ENCODE measurements around the gene PEX6.
"Not testable (repeated sequence)": the region's sequence is repeated elsewhere in the genome, so short reads cannot be mapped to it uniquely, and the experiment has no call there.

Gene PEX6

DNA sequence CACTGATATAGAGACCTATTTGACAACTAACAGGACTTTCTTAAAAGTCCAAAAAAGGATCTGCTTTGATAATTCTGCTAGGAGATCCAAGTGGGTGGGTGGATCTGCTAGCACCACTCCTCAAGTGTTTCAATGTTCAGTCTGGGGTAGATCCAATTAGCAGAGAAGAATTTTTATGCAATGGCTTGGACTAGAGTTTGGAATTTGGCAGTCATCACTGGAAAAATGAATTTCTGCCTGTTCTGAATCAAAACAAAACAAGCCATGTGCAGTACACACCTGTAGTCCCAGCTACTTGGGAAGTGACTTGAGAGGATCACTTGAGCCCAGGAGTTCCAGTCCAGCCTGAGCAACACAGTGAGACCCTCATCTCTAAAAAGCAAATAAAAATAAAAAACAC, 31.0 kb downstream of the PEX6 start:
- H3K9me3 ChIP-seq, result no peaks in the 10 kb centered on the region
- H3K4me1 ChIP-seq, result no peaks in the 10 kb centered on the region
- H3K36me3 ChIP-seq, result peaks cover 6% of the 10 kb centered on the region
- no peak overlapping the region for H3K4me3 ChIP-seq (ENCODE audit: low read depth, low read length)
- TF ChIP-seq, protein P1, sequence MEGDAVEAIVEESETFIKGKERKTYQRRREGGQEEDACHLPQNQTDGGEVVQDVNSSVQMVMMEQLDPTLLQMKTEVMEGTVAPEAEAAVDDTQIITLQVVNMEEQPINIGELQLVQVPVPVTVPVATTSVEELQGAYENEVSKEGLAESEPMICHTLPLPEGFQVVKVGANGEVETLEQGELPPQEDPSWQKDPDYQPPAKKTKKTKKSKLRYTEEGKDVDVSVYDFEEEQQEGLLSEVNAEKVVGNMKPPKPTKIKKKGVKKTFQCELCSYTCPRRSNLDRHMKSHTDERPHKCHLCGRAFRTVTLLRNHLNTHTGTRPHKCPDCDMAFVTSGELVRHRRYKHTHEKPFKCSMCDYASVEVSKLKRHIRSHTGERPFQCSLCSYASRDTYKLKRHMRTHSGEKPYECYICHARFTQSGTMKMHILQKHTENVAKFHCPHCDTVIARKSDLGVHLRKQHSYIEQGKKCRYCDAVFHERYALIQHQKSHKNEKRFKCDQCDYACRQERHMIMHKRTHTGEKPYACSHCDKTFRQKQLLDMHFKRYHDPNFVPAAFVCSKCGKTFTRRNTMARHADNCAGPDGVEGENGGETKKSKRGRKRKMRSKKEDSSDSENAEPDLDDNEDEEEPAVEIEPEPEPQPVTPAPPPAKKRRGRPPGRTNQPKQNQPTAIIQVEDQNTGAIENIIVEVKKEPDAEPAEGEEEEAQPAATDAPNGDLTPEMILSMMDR (IDR thresholded peaks at IDR 0.05; ENCODE audit: low read depth, low read length), result no peak
- DNase-seq, result no peak
- H3K27me3 ChIP-seq, result no peaks in the 10 kb centered on the region

DNA sequence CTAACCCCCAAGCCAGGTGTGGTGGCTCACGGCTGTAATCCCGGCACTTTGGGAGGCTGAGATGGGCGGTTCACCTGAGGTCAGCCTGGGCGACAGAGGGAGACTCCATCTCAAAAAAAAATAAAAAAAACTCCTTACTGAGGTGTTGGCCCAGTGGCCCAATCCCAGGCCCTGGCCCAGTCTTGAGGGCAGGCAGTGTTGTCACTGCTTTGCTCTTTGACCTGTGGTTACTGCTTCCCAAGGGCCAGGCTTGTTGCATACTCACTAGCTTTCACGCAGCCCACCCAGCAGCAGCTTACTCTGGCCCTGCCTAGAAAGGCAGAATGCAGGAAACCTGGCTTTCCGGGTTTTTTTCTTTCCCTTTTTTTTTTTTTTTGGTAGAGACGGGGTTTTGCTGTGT, 36.5 kb downstream of the PEX6 start:
- DNase-seq, result no peak
- peaks cover 25% of the 10 kb centered on the region for H3K36me3 ChIP-seq
- H3K9me3 ChIP-seq, result no peaks in the 10 kb centered on the region
- no peaks in the 10 kb centered on the region for H3K4me1 ChIP-seq
- H3K4me3 ChIP-seq (ENCODE audit: low read depth, low read length), result no peak overlapping the region
- no peaks in the 10 kb centered on the region for H3K27me3 ChIP-seq
- TF ChIP-seq, protein P1 (IDR thresholded peaks at IDR 0.05; ENCODE audit: low read depth, low read length), result no peak

DNA sequence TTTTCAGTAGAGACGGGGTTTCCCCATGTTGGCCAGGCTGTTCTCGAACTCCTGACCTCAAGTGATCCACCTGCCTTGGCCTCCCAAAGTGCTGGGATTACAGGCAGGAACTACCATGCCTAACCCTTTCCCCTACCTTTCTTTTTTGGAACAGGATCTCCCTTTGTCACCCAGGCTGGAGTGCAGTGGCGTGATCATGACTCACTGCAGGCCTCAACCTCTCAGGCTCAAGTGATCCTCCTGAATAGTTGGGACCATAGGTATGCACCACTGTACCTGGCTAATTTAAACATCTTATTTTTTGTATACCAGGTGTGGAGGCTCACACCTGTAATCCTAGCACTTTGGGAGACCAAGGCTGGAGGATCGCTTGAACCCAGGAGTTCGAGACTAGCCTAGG, 37.6 kb downstream of the PEX6 start:
- not testable (repeated sequence) for H3K9me3 ChIP-seq; H3K4me1 ChIP-seq; H3K27me3 ChIP-seq; DNase-seq; H3K4me3 ChIP-seq (ENCODE audit: low read depth, low read length)
- peaks cover 33% of the 10 kb centered on the region for H3K36me3 ChIP-seq

DNA sequence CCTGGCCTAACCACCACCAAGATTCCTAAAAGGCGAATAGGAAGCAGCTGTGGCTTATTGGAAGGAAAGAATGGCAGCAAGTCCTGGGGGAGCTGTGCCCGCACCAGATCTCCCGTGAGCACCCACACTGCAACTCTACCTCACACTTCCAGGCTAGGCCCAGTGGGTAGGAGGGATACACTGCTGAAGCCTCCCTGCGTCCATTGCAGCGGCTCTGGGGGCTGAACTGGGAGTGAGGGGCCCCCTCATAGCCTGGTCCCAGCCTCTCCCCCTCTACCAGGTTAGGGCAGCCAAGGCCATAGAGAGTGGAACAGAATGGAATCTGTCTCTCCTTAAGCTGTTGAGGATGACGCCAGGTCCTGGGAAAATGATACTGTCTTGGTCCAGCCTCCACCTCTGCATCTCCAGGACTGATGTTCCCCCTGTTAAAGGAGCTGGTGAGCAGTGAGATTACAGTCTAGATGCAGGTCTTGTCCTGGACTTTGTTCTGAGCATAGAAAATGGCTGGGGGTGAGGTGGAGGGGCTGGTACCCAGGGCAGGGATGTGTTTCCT, 38.4 kb downstream of the PEX6 start:
- H3K36me3 ChIP-seq, result peaks cover 39% of the 10 kb centered on the region
- H3K4me1 ChIP-seq, result no peaks in the 10 kb centered on the region
- no peaks in the 10 kb centered on the region for H3K27me3 ChIP-seq
- H3K9me3 ChIP-seq, result no peaks in the 10 kb centered on the region
- TF ChIP-seq, protein P1 (IDR thresholded peaks at IDR 0.05; ENCODE audit: low read depth, low read length), result no peak
- DNase-seq, result no peak
- H3K4me3 ChIP-seq (ENCODE audit: low read depth, low read length), result no peak overlapping the region

DNA sequence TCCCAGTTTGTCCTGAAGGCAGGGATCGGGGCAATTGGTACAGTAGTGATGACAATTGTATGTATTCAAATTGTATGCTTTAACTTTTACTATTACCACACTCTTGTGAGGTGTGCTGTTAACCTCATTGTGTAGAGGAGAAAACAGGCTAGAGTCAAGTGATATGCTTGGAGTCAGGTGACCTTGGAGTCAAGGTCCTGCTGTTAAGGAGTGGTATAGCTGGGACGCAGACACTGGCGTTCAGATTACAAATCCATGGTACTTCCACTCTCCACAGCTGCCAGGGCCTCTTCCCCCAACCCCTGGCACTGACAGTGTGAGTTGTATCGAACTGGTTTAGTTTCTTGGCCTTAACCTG, 39.2 kb downstream of the PEX6 start:
- Histone ChIP-seq H3K36me3 (peaks cover 47% of the 10 kb centered on the region), H3K4me1 (no peaks in the 10 kb centered on the region), H3K27me3 (no peaks in the 10 kb centered on the region), H3K4me3 (ENCODE audit: low read depth, low read length) (no peak overlapping the region), H3K9me3 (no peaks in the 10 kb centered on the region)
- DNase-seq, result no peak
- TF ChIP-seq, protein P1 (IDR thresholded peaks at IDR 0.05; ENCODE audit: low read depth, low read length), result no peak

DNA sequence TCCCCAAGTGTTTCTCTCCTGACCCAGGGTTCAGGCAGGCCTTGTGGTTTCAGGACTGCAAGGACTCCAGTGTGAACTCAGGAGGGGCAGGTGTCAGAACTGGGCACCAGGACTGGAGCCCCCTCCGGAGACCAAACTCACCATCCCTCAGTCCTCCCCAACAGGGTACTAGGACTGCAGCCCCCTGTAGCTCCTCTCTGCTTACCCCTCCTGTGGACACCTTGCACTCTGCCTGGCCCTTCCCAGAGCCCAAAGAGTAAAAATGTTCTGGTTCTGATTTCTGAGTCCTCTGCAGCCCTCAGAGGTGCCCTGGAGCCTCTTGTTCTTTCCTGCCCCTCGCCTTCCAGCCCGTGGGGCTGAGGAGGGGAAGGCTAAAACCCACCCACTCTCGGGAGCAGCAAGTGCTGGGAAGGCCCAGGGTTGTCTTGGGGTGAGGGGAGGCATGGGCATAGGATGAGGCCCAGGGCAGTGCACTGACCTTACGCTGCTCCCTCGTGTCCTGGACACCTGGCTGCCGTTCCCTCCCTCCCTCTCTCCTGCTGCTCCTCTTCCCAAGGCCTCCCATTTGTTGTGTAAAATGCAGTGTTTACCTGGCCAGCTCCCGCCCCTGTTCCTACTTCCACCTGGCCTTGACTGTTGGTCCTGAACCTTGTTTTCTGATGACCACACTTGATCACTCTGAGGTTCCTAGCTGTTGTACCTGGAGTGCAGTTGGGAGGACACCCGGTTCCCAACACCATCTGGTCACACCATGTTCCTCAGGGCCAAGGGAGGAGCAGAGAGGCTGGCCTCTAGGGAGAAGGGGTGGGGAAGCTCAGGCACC, 39.8 kb downstream of the PEX6 start:
- Histone ChIP-seq H3K4me1 (no peaks in the 10 kb centered on the region), H3K9me3 (no peaks in the 10 kb centered on the region), H3K4me3 (ENCODE audit: low read depth, low read length) (no peak overlapping the region), H3K36me3 (peaks cover 53% of the 10 kb centered on the region), H3K27me3 (no peaks in the 10 kb centered on the region)
- DNase-seq, result no peak
- TF ChIP-seq, protein P1 (IDR thresholded peaks at IDR 0.05; ENCODE audit: low read depth, low read length), result no peak
